DMS114 treated with DMSO at 0.1 percent for 48 hours (cell line): ENCODE results near the gene UTP18.
"Not testable (repeated sequence)": the region's sequence is repeated elsewhere in the genome, so short reads cannot be mapped to it uniquely, and the experiment has no call there.

Source experiments
- DNase-seq: peaks from one replicate; lab custom pipeline; 2025; ENCODE audit not compliant: unreplicated experiment; lab: John Stamatoyannopoulos, UW

Gene UTP18

GRCh38 chr17:51330861-51331503 is 70.6 kb downstream of the UTP18 start:
- DNase-seq = not testable (repeated sequence)

- no peak for DNase-seq
These were observed 74.8 kb downstream of the UTP18 start for GRCh38 chr17:51335006-51335590.

DNA sequence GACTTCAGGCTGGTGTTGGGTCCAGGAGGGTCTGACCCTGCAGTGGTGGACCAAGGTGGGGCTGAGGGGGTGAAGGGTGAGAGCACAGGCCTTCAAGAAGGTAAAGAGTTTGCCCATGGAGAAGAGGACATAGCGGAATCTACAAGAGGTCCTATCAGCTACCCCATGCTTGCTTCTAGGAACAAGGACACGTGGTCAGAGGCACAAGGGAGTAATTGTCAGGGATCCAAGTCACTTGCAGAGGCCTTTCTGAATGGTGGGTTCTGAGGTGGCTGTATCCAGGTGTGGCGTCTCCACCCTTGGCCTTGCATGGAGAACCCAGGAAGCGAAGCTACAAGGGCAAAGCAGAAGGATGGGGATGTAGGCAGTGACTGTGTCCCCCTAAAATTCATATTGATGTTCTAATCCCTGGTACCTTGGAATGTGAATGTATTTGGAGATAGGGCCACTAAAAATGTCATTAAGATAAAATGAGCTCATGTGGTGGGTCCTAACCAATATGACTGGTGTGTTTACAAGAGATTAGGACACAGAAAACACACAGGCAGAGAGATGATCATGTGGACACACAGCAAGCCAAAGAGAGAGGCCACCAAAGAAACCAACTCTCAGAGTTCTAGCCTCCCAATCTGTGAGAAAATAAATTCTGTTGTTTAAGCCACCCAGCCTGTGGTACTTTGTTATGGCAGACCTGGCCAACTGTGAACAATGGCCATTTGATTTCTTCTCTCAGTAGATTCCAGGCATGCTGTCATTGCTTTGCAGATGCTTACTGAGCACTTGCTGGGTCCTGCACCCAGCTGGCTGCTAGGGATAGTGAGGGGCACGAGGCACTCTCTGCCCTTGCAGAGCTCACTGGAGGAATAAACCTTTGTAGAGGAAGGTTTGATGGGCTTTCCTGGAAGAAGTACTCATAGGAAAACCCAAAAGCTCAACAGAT is 75.8 kb downstream of the UTP18 start:
- DNase-seq = no peak

DNA sequence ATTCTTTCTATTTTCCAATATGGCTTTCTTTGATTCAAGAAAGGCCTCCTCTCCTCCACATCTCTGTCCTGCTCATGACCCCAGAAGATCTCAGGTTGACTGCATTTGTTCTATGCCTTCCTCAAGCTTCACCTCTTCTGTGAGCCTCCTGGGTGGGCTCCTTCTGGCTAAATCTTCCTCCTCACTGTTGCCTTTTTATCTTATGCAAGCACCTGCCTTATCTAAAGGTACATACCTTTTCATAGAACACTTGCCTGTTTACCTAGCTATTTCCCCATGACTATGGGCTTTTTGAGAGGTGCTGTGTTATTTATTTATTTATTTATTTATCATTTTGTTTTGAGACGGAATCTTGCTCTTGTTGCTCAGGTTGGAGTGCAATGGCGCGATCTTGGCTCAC is 81.1 kb downstream of the UTP18 start:
- DNase-seq = no peak

DNA sequence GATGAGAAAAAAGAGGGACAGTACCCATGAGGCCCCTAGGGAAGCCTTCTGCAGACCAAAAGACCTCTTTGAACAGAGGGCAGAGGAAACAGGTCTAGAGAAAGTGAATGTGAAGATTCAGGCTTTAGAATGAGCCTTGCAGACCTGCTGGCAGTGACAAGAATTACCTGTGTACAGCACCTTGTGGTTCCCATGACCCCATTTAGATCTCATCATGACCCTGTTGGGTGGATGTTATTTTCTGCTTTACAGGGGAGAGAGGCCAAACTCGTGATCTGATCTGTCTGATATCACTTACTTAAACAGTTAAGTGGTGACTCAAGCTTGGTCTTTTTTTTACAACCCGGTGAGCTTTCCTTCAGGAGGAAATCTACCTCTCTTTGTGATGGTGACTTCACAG is 81.9 kb downstream of the UTP18 start:
- DNase-seq = no peak

DNA sequence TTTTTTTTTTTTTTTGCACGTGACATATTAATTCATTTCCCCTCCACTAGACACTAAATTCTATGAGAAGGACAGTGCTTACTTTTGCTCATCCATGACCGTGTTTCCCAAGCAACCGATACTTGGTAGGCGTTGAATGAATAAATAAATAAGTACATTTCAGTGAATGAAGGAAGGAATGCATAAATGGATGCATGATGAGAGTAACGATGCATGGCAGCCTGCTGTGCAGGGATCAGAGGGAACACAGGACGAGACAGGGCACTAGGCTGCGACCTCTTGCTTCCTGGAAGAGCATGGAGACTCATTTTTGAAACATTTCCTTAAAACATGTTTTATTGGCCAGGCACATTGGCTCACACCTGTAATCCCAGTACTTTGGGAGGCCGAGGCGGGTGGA is 84.2 kb downstream of the UTP18 start:
- DNase-seq = no peak

DNA sequence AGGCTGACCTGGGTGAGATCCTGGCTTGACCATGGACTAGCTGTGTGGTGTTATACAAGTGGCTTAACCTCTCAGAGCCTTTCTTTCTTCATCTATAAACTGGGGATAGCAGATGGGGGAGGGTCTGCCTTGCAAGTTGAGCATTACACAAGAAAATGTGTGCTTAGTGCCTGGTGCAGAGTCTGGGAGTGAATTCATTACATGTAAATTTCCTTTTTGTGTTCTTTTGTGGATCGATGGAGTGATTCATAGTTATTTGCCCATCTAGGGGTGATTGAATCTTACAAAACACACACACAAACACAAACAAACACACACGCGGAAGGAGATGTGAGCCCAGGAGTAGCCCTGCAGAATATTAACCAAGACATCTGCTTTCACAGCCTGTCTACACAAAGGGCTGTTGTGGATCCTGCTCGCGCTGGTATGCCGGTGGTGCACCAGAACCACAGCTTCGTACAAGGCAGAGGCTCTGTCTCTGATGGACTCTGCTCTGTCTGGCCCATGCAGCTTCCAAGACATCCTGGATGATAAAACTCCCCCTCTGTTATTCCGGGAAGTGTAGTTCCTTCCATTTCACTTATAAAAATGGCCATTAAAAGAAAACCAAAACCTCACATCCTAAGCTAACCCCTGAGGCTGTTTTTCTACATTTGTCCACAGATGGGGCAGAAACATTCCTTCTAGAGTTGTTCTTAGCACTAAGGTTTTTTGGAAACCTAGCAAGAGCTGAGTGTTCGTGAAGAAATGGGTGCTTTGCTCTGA is 86.1 kb downstream of the UTP18 start:
- DNase-seq = no peak
